GM23338 (cell line): ENCODE results near the gene DGLUCY. TPM values are rescaled to one million over a fixed set of nuclear protein-coding genes. Genes with fewer than 3 reads are reported as not detected.

Experiments
- ATAC-seq: fragments of 200-7000 bp; cut with Tn5 transposase; 3 replicates; pipeline ENCODE4 v1.9.1; 2020
- DNase-seq: peaks from one replicate; pipeline ENCODE4 v3.0.0-alpha.2; 2015; ENCODE audit warnings: low spot score
- H2AFZ ChIP-seq: fragments of 200-600 bp; sonication (generic); 2 replicates; pipeline ENCODE4 v1.8.0; 2016; ENCODE audit warnings: antibody characterized with exemption, mild to moderate bottlenecking, moderate library complexity
- H3F3A ChIP-seq: fragments of 200-600 bp; sonication (generic); replicated peaks from 2 replicates; pipeline ENCODE4 v1.8.0; 2017; ENCODE audit warnings: antibody characterized with exemption, mixed run types, low read depth
- H3K27ac ChIP-seq: fragments of 200-600 bp; sonication (generic); 2 replicates; pipeline ENCODE4 v1.6.1; 2016; ENCODE audit warnings: low read depth
- H3K27me3 ChIP-seq: fragments of 200-600 bp; sonication (generic); 2 replicates; pipeline ENCODE4 v1.8.0; 2016; ENCODE audit warnings: mild to moderate bottlenecking, mixed run types, moderate library complexity; ENCODE audit not compliant: insufficient read depth
- H3K36me3 ChIP-seq: fragments of 200-600 bp; sonication (generic); 2 replicates; pipeline ENCODE4 v1.8.0; 2016; ENCODE audit warnings: mild to moderate bottlenecking; ENCODE audit not compliant: insufficient read depth
- H3K4me1 ChIP-seq: fragments of 200-600 bp; sonication (generic); 2 replicates; pipeline ENCODE4 v1.8.0; 2016; ENCODE audit warnings: mild to moderate bottlenecking, moderate library complexity; ENCODE audit not compliant: insufficient read depth
- H3K4me2 ChIP-seq: fragments of 200-600 bp; sonication (generic); 2 replicates; pipeline ENCODE4 v1.7.1; 2017; ENCODE audit warnings: mixed run types
- H3K4me3 ChIP-seq: fragments of 200-600 bp; sonication (generic); 2 replicates; pipeline ENCODE4 v1.6.1; 2016; ENCODE audit warnings: mixed run types
- H3K79me2 ChIP-seq: fragments of 200-600 bp; sonication (generic); replicated peaks from 2 replicates; pipeline ENCODE4 v1.8.0; 2017; ENCODE audit warnings: mild to moderate bottlenecking; ENCODE audit not compliant: insufficient read depth
- H3K9me2 ChIP-seq: fragments of 200-600 bp; sonication (generic); 2 replicates; pipeline ENCODE4 v1.8.0; 2017; ENCODE audit not compliant: insufficient read depth
- H4K20me1 ChIP-seq: fragments of 200-600 bp; sonication (generic); replicated peaks from 2 replicates; pipeline ENCODE4 v1.8.0; 2017; ENCODE audit warnings: mild to moderate bottlenecking; ENCODE audit not compliant: insufficient read depth
- H3K27ac Mint-ChIP-seq: 2 replicates; pipeline ENCODE4 v1.8.0; 2020; ENCODE audit warnings: inconsistent platforms, mild to moderate bottlenecking, moderate library complexity, mixed read lengths
- H3K27me3 Mint-ChIP-seq: 3 replicates; pipeline ENCODE4 v1.8.0; 2022; ENCODE audit warnings: low read depth, mild to moderate bottlenecking, moderate library complexity, mixed read lengths, inconsistent platforms; ENCODE audit not compliant: insufficient read depth, poor library complexity
- H3K36me3 Mint-ChIP-seq: 3 replicates; pipeline ENCODE4 v1.8.0; 2021; ENCODE audit warnings: low read depth, mild to moderate bottlenecking, inconsistent platforms, moderate library complexity, mixed read lengths
- H3K4me1 Mint-ChIP-seq: 3 replicates; pipeline ENCODE4 v1.8.0; 2020; ENCODE audit warnings: mild to moderate bottlenecking, inconsistent platforms, mixed read lengths
- H3K4me3 Mint-ChIP-seq: 3 replicates; pipeline ENCODE4 v1.8.0; 2021; ENCODE audit warnings: moderate library complexity, mild to moderate bottlenecking, inconsistent platforms, mixed read lengths
- H3K9me3 Mint-ChIP-seq: 3 replicates; pipeline ENCODE4 v1.8.0; 2020; ENCODE audit warnings: moderate library complexity, mild to moderate bottlenecking, inconsistent platforms, mixed read lengths
- CREB1 ChIP-seq: fragments of 250-450 bp; sonication (Bioruptor Pico); IDR thresholded peaks from 2 replicates; pipeline ENCODE4 v1.5.0; 2020; ENCODE audit warnings: low read depth, mild to moderate bottlenecking, moderate library complexity
- CTCF ChIP-seq, 2 experiments: fragments of 200-600 bp in 1 of 2; sonication (generic) in 1 of 2; conservative IDR thresholded peaks; 2 replicates each; pipeline versions ENCODE4 v1.5.1 to v1.6.1; 2016 to 2017; ENCODE audit warnings: antibody characterized with exemption in 2 of 2, low read depth in 2 of 2, mild to moderate bottlenecking in 2 of 2, moderate library complexity in 1 of 2
- EZH2 ChIP-seq: fragments of 200-600 bp; sonication (generic); IDR thresholded peaks from one replicate; pipeline ENCODE4 v1.8.0; 2017; ENCODE audit warnings: antibody characterized with exemption, mild to moderate bottlenecking, low read depth; ENCODE audit not compliant: unreplicated experiment
- POLR2AphosphoS5 ChIP-seq: IDR thresholded peaks from 2 replicates; pipeline ENCODE4 v1.6.1; 2016; ENCODE audit warnings: antibody characterized with exemption, low read depth
- ZNF331 ChIP-seq: fragments of 250-450 bp; sonication (Bioruptor Pico); IDR thresholded peaks from 2 replicates; pipeline ENCODE4 v1.5.0; 2020; ENCODE audit warnings: low read depth, mild to moderate bottlenecking, moderate library complexity
- ZNF462 ChIP-seq: fragments of 250-450 bp; sonication (Bioruptor Pico); IDR thresholded peaks from 2 replicates; pipeline ENCODE4 v1.5.0; 2020; ENCODE audit warnings: mild to moderate bottlenecking, moderate library complexity
- polyA plus RNA-seq: library from polyadenylated mRNA; unstranded; fragments of >200 nt; fragmentation: Nextera tagmentation; extraction: Ambion mirVana; gene quantifications from 2 replicates; pipeline ENCODE4 v1.2.1, GENCODE V29; 2016
- total RNA-seq: library from RNA; depleted of rRNA; stranded (reverse); fragments of >200 nt; shearing (Covaris generic); gene quantifications from 2 replicates; pipeline ENCODE4 v1.2.3, GENCODE V29; 2014
- TF ChIP-seq, protein P1 (sequence below): IDR thresholded peaks from 2 replicates; pipeline ENCODE4 v1.6.1; 2016; ENCODE audit warnings: antibody characterized with exemption

Gene DGLUCY
- total and polyA plus RNA-seq, 2 experiments from 2014 or later = 14.6 to 31.6 TPM

DNA sequence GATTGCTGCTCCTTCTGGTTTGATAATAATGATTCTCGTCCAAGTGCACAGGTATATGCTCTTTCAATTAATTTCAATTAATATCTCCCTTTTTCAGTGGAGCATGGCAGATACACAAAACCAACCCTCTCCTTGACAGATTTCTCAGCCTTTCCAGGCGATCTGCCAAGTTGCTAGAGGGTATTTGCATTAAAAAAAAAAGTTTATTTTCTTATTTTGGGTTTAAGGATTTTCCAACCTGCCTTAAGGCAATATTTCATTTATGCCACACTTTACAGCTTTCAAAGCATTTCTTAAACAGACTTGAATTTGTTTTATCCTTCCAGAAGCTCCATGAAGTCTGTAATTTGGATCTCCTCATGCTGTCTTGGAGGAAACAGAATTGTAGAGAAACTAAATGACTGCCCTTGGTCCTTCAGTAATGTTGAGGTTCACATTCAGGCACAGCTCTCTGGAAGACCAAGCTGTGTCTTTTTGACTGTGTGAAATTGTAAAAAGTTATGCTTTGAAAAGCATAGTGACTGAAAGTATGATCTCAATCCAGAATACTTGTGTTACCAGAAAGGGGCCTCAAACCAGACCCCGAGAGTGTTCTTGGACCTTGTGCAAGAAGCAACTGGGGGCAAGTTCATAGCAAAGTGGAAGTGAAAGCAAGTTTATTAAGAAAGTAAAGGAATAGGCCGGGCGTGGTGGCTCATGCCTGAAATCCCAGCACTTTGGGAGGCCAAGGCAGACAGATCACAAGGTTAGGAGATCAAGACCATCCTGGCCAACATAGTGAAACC lies 2.3 kb downstream of the DGLUCY start:
- H3K4me3 ChIP-seq = no peak overlapping the region
- peaks cover 17% of the 10 kb centered on the region for H3K79me2 ChIP-seq

GRCh38 chr14:91116913-91117588 lies 3.2 kb downstream of the DGLUCY start:
- Histone ChIP-seq H3K9me2 (no peaks in the 10 kb centered on the region), H3K27me3 (no peaks in the 10 kb centered on the region), H3K4me1 (peaks cover 41% of the 10 kb centered on the region), H3K4me2 (peak overlapping the region; percentile 46), H3K4me3 (0 out of 2 replicates have a peak overlapping the region, but pooled peaks have one; percentile 15), H2AFZ (no peak overlapping the region), H3K36me3 (no peaks in the 10 kb centered on the region), H4K20me1 (no peaks in the 10 kb centered on the region), H3K79me2 (peaks cover 17% of the 10 kb centered on the region), H3F3A (peaks cover 7% of the 10 kb centered on the region), H3K27ac (peak overlapping the region; percentile 82)
- no peak overlapping the region for H3K4me3 Mint-ChIP-seq
- peak overlapping the region; percentile 16; the same call in 1 of the 2 replicates for H3K27ac Mint-ChIP-seq
- peaks cover 11% of the 10 kb centered on the region for H3K27me3 Mint-ChIP-seq
- DNase-seq (no peak), ATAC-seq (no peak)
- peaks cover 6% of the 10 kb centered on the region; the same call in 2 of the 3 replicates for H3K9me3 Mint-ChIP-seq
- peaks cover 40% of the 10 kb centered on the region for H3K36me3 Mint-ChIP-seq
- peaks cover 59% of the 10 kb centered on the region for H3K4me1 Mint-ChIP-seq
- TF ChIP-seq, protein P1, sequence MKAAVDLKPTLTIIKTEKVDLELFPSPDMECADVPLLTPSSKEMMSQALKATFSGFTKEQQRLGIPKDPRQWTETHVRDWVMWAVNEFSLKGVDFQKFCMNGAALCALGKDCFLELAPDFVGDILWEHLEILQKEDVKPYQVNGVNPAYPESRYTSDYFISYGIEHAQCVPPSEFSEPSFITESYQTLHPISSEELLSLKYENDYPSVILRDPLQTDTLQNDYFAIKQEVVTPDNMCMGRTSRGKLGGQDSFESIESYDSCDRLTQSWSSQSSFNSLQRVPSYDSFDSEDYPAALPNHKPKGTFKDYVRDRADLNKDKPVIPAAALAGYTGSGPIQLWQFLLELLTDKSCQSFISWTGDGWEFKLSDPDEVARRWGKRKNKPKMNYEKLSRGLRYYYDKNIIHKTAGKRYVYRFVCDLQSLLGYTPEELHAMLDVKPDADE = no peak
- TF ChIP-seq ZNF331 (no peak), ZNF462 (CRISPR knock-in tag) (no peak), POLR2AphosphoS5 (no peak), EZH2 (no peak), CREB1 (CRISPR knock-in tag) (no peak)

More for the DNA sequence above, 2.3 kb downstream of the DGLUCY start:
- H3K9me3 Mint-ChIP-seq = peaks cover 6% of the 10 kb centered on the region; the same call in 2 of the 3 replicates
- H4K20me1 ChIP-seq = no peaks in the 10 kb centered on the region
- TF ChIP-seq CTCF (conservative IDR thresholded peaks at IDR 0.05; ENCODE audit: low read depth in 2 of 2) = no peak
- H3K27ac ChIP-seq = 0 out of 2 replicates have a peak overlapping the region, but pooled peaks have one; percentile 64
- ATAC-seq (no peak), DNase-seq (no peak)
- peaks cover 40% of the 10 kb centered on the region for H3K36me3 Mint-ChIP-seq
- no peak overlapping the region for H2AFZ ChIP-seq
- no peaks in the 10 kb centered on the region for H3K27me3 ChIP-seq
- peaks cover 12% of the 10 kb centered on the region for H3K27me3 Mint-ChIP-seq
- H3K4me3 Mint-ChIP-seq = peak overlapping the region; percentile 17; the same call in 1 of the 3 replicates
- H3K4me1 Mint-ChIP-seq = peaks cover 59% of the 10 kb centered on the region
- H3K9me2 ChIP-seq = no peaks in the 10 kb centered on the region
- H3K27ac Mint-ChIP-seq = no peak overlapping the region
- peaks cover 7% of the 10 kb centered on the region for H3F3A ChIP-seq
- H3K36me3 ChIP-seq = no peaks in the 10 kb centered on the region
- peak overlapping the region; percentile 73 for H3K4me2 ChIP-seq
- H3K4me1 ChIP-seq = peaks cover 41% of the 10 kb centered on the region
